ENCODE results near the gene SYNDIG1. TPM values are rescaled to one million over a fixed set of nuclear protein-coding genes. Genes with fewer than 3 reads are reported as not detected.
A peak's percentile ranks its signal among the peaks of the same experiment; 100 is the strongest.

Gene SYNDIG1
- total RNA-seq, 2 donors from 2014 or later: 0.73 to 4.5 TPM

DNA sequence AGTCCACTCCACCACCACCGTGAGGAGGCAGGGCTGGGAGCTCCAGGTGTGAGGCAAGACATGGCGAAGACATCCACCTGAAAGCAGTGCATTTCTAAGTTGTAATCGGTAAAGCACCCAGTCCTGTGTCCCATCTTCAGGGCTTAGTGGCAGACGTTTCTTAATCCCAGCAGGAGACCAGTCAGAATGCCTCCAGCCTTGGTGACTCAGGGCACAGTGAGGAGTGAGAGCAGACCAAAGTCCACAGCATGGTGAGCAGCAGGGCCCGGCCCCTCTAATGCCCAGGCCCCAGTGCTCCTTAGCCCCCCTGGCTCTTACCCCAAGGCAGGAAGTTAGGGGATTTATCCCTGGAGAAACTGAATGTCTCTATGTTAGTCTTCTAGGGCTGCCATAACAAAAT is 183.9 kb downstream of the SYNDIG1 start:
- Histone ChIP-seq H3K9me3 (no peaks in the 10 kb centered on the region), H3K27me3 (replicated peaks; ENCODE audit: insufficient read depth) (no peaks in the 10 kb centered on the region), H3K27ac (no peak overlapping the region), H3K4me3 (no peak overlapping the region), H3K36me3 (no peaks in the 10 kb centered on the region), H3K4me1 (replicated peaks) (peaks cover 6% of the 10 kb centered on the region)
- intact Hi-C loops (cut with DNase I): no loop called here
- no peak for TF ChIP-seq POLR2AphosphoS5 (IDR thresholded peaks at IDR 0.05)
- TF ChIP-seq, protein P1, sequence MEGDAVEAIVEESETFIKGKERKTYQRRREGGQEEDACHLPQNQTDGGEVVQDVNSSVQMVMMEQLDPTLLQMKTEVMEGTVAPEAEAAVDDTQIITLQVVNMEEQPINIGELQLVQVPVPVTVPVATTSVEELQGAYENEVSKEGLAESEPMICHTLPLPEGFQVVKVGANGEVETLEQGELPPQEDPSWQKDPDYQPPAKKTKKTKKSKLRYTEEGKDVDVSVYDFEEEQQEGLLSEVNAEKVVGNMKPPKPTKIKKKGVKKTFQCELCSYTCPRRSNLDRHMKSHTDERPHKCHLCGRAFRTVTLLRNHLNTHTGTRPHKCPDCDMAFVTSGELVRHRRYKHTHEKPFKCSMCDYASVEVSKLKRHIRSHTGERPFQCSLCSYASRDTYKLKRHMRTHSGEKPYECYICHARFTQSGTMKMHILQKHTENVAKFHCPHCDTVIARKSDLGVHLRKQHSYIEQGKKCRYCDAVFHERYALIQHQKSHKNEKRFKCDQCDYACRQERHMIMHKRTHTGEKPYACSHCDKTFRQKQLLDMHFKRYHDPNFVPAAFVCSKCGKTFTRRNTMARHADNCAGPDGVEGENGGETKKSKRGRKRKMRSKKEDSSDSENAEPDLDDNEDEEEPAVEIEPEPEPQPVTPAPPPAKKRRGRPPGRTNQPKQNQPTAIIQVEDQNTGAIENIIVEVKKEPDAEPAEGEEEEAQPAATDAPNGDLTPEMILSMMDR (IDR thresholded peaks at IDR 0.05): no peak
- no peak for TF ChIP-seq POLR2A (IDR thresholded peaks at IDR 0.05)
- no peak for DNase-seq (ENCODE audit: low spot score)
- 80% methylated on average over 5 of the region's 5 CpGs for WGBS

DNA sequence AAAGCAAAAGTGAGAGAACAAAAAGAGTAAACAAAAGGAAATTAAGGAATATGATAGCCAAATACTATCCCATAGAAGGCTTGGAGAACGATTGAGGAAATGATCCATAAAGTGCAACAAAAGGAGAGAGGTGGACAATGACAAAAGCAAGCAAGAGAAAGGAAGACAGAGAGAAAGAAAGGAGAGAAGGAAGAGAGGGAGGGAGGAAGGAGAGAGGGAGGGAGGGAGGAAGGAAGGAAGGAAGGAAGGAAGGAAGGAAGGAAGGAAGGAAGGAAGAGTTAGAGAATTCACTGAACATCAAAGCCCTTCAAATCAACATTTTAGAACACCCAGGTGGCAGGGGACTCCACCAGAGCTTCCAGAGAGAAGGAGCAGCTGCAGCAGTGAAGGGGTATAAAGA is 185.0 kb downstream of the SYNDIG1 start:
- H3K27me3 ChIP-seq (replicated peaks; ENCODE audit: insufficient read depth): no peaks in the 10 kb centered on the region
- H3K4me3 ChIP-seq: no peak overlapping the region
- 18% methylated on average over 1 of the region's 1 CpG for WGBS
- peaks cover 6% of the 10 kb centered on the region for H3K4me1 ChIP-seq (replicated peaks)
- H3K27ac ChIP-seq: no peak overlapping the region
- intact Hi-C loops (cut with DNase I): no loop called here
- TF ChIP-seq, protein P1 (IDR thresholded peaks at IDR 0.05): no peak
- TF ChIP-seq POLR2A (IDR thresholded peaks at IDR 0.05): no peak
- TF ChIP-seq POLR2AphosphoS5 (IDR thresholded peaks at IDR 0.05): no peak
- DNase-seq (ENCODE audit: low spot score): no peak
- H3K9me3 ChIP-seq: no peaks in the 10 kb centered on the region
- no peaks in the 10 kb centered on the region for H3K36me3 ChIP-seq

DNA sequence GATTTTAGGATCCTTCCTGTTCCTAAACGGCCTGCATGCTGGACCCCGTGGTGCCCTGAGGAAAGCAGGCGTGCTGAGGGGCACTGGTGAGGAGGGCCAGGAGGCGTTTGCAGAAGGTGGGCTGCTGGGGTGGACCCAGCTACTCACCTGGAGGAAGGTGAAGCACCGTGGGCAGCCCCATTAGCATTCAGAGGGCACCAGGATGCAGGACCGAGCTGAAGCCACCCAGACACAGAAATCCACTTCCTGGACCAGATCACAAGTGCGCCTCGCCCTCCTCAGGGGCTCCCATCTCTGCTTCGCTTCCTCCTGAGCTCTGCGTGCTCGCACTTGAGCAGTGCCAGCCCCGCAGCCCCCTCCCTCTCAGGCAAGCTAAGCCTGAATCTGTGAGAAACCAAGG is 187.0 kb downstream of the SYNDIG1 start:
- no peak overlapping the region for H3K4me3 ChIP-seq
- no peaks in the 10 kb centered on the region for H3K36me3 ChIP-seq
- H3K9me3 ChIP-seq: no peaks in the 10 kb centered on the region
- DNase-seq (ENCODE audit: low spot score): no peak
- H3K27me3 ChIP-seq (replicated peaks; ENCODE audit: insufficient read depth): no peaks in the 10 kb centered on the region
- peaks cover 6% of the 10 kb centered on the region for H3K4me1 ChIP-seq (replicated peaks)
- H3K27ac ChIP-seq: no peak overlapping the region
- intact Hi-C loops (cut with DNase I): no loop called here
- 90% methylated on average over 12 of the region's 12 CpGs for WGBS
- TF ChIP-seq POLR2A (IDR thresholded peaks at IDR 0.05) (no peak), POLR2AphosphoS5 (IDR thresholded peaks at IDR 0.05) (no peak)
- TF ChIP-seq, protein P1 (IDR thresholded peaks at IDR 0.05): no peak

DNA sequence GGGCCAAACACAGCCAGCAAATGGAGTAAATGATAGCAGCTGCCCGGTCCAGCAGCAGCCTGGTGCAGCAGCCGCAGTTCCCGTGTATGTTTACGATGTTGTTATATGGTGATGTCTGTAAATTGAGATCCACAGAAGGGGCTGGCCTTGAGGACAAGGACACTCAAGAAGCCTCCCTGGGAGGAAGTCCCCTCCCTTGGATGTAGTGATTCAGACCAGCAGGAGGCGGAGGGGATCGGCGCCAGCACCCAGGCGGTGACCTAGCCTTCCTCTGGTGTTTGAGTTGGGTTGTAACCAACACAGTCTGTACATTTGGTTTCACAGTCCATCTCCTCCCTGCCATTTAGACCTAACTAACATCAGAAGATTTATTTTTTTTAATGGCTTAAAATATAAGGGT is 187.8 kb downstream of the SYNDIG1 start:
- intact Hi-C loops (cut with DNase I): no loop called here
- H3K4me3 ChIP-seq: no peak overlapping the region
- peaks cover 6% of the 10 kb centered on the region for H3K4me1 ChIP-seq (replicated peaks)
- WGBS: 26% methylated on average over 8 of the region's 8 CpGs
- H3K9me3 ChIP-seq: no peaks in the 10 kb centered on the region
- peak; percentile 38 for DNase-seq (ENCODE audit: low spot score)
- TF ChIP-seq, protein P1 (IDR thresholded peaks at IDR 0.05): peak in 2 of 4 experiments; percentile 12 to 30
- no peak for TF ChIP-seq POLR2A (IDR thresholded peaks at IDR 0.05)
- peak; percentile 48 for TF ChIP-seq POLR2AphosphoS5 (IDR thresholded peaks at IDR 0.05)
- H3K27me3 ChIP-seq (replicated peaks; ENCODE audit: insufficient read depth): no peaks in the 10 kb centered on the region
- H3K27ac ChIP-seq: peak overlapping the region in 1 of 2 donors; percentile 20
- H3K36me3 ChIP-seq: no peaks in the 10 kb centered on the region

DNA sequence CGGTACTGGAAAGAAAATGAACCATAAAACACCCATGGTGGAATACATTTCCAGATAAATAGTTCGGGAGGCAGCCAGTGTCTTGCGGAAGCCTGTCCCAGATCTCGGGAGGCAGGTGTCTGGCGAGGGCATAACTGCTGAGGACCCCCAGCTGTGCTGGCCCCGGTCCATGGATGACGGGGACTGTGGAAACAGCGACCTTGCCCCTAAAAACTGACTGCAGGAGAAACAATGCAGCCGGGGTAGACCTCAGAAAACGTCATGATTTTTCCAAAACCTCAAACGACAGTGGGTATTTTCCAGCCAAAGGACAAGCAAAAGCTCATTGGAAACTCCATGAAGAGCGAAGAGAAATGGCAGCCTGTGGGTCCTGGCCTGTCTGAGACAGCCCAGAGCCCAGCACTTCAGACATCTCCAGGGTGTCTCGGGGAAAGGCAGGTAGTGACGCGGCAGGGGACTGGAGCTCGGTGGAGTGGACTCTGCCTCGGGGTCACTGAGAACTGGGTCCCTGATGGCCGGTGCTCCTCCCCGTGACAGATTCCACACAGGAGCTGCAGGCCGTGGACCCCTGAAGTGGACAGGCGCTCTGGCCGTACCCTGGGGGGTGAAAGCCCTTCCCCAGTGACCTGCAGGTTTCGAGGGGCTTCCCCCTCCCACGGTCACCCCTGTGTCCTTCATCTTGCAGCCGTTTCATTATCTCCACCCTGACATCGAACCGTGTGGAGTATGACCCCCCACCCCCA is 188.6 kb downstream of the SYNDIG1 start:
- WGBS: 68% methylated on average over 27 of the region's 27 CpGs
- Histone ChIP-seq H3K9me3 (no peaks in the 10 kb centered on the region), H3K27ac (no peak overlapping the region), H3K27me3 (replicated peaks; ENCODE audit: insufficient read depth) (no peaks in the 10 kb centered on the region), H3K4me3 (no peak overlapping the region), H3K4me1 (replicated peaks) (peaks cover 6% of the 10 kb centered on the region), H3K36me3 (no peaks in the 10 kb centered on the region)
- TF ChIP-seq POLR2AphosphoS5 (IDR thresholded peaks at IDR 0.05) (no peak), POLR2A (IDR thresholded peaks at IDR 0.05) (no peak)
- TF ChIP-seq, protein P1 (IDR thresholded peaks at IDR 0.05): no peak
- intact Hi-C loops (cut with DNase I): no loop called here
- no peak for DNase-seq (ENCODE audit: low spot score)

All from prostate gland (tissue), 2 donors.